SK-N-MC (cell line): ENCODE results near the gene GCH1.

Source experiments
- EZH2 ChIP-seq: fragments of 200-600 bp; sonication (generic); IDR thresholded peaks from one replicate; pipeline ENCODE4 v1.6.1; 2017; ENCODE audit warnings: antibody characterized with exemption
- FOXP2 ChIP-seq: optimal IDR thresholded peaks from 2 replicates; pipeline ENCODE3; 2011; ENCODE audit warnings: mild to moderate bottlenecking, moderate library complexity; ENCODE audit not compliant: insufficient read depth; ENCODE audit errors: extremely low read length, control extremely low read depth
- POLR2AphosphoS5 ChIP-seq: IDR thresholded peaks from 2 replicates; pipeline ENCODE4 v1.6.1; 2012; ENCODE audit warnings: mild to moderate bottlenecking, low read depth, low read length, borderline replicate concordance

DNA sequence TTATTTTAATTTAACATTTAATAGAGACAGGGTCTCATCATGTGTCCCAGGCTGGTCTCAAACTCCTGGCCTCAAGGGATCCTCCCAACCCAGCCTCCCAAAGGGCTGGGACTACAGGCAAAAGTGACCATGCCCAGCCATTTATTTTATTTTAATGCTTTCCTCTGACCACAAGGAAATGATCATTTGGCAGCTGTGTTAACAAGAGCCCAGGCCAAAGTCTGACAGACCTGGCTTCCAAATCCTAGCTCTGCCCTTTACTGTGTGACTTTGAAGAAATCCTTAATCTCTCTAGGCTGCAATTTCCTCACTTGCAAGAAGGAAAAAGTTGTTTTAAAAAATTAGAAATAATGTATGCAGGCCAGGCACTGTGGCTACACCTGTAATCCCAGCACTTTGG is 16.7 kb upstream of the GCH1 start:
- TF ChIP-seq EZH2 (no peak), POLR2AphosphoS5 (no peak), FOXP2 (no peak)
